Naive B cell (primary cell): ENCODE measurements around the gene GOLGA6C. TPM values are rescaled to one million over a fixed set of nuclear protein-coding genes. Genes with fewer than 3 reads are reported as not detected.
"Not testable (repeated sequence)": the region's sequence is repeated elsewhere in the genome, so short reads cannot be mapped to it uniquely, and the experiment has no call there.

Source experiments
- ATAC-seq, 2 donors: fragments of 150-1000 bp; cut with Tn5 transposase; 2 replicates each; pipeline ENCODE4 v1.10.0; 2021; ENCODE audit warnings: low read depth in 2 of 2, mild to moderate bottlenecking in 2 of 2, moderate library complexity in 2 of 2
- DNase-seq: peaks from one replicate; pipeline ENCODE4 v3.0.0; 2022
- H3K27ac Mint-ChIP-seq, 6 donors: one replicate each; pipeline ENCODE4 v1.8.0; 2020 to 2022; ENCODE audit warnings: mild to moderate bottlenecking in 6 of 6, mixed read lengths in 6 of 6, moderate library complexity in 5 of 6, inconsistent platforms in 2 of 6
- H3K27me3 Mint-ChIP-seq, 3 donors: one replicate each; pipeline ENCODE4 v1.8.0; 2021 to 2022; ENCODE audit warnings: mixed read lengths in 3 of 3, mild to moderate bottlenecking in 1 of 3
- H3K36me3 Mint-ChIP-seq, 2 donors: one replicate each; pipeline ENCODE4 v1.8.0; 2020 to 2022; ENCODE audit warnings: mixed read lengths in 2 of 2, inconsistent platforms in 1 of 2, mild to moderate bottlenecking in 1 of 2
- H3K4me1 Mint-ChIP-seq, 3 donors: one replicate each; pipeline ENCODE4 v1.8.0; 2020 to 2022; ENCODE audit warnings: mixed read lengths in 3 of 3, inconsistent platforms in 1 of 3, mild to moderate bottlenecking in 1 of 3, moderate library complexity in 1 of 3
- H3K4me3 Mint-ChIP-seq, 8 donors: one replicate each; pipeline ENCODE4 v1.8.0; 2020 to 2022; ENCODE audit warnings: mild to moderate bottlenecking in 8 of 8, mixed read lengths in 8 of 8, moderate library complexity in 8 of 8, inconsistent platforms in 2 of 8
- H3K9me3 Mint-ChIP-seq, 7 donors: one replicate each; pipeline ENCODE4 v1.8.0; 2020 to 2022; ENCODE audit warnings: mixed read lengths in 7 of 7, mild to moderate bottlenecking in 5 of 7, inconsistent platforms in 2 of 7, moderate library complexity in 1 of 7
- polyA plus RNA-seq, 6 donors: library from polyadenylated mRNA; unstranded; fragments of 300-500 nt; fragmentation: Illumina TruSeq; gene quantifications; one replicate each; pipeline ENCODE4 v1.2.3, GENCODE V29; 2021; ENCODE audit warnings: low read depth in 6 of 6

Gene GOLGA6C
- polyA plus RNA-seq, 6 donors from 2014 or later = 0.16 TPM; not detected in 5

DNA sequence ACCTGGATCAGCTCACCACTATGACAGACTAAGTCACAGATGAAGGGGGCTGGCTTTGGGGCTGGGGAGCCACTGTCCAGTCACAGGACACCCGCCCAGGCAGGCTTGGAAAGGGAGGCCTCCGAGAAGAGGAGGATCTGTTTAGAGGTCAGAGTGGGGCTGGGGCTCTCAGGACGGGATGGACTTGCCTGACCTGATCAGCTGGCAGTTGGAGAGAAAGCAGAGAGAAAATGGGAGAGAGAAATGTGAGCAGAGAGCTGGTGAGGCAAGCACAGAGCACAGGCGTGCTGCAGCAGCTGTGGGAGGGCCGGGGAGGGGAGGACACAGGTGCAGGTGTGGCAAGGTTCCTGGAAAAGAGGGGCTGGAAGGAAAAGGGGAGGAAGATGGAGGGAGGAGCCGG lies 41.9 kb downstream of the GOLGA6C start:
- H3K4me1 Mint-ChIP-seq, DNase-seq, H3K4me3 Mint-ChIP-seq, ATAC-seq, H3K9me3 Mint-ChIP-seq, H3K27ac Mint-ChIP-seq, H3K36me3 Mint-ChIP-seq: not testable (repeated sequence)
- peaks cover 7 to 27% (median 26%) of the 10 kb centered on the region in 3 donors for H3K27me3 Mint-ChIP-seq

GRCh38 chr15:75302318-75302717 lies 44.2 kb downstream of the GOLGA6C start:
- H3K36me3 Mint-ChIP-seq = no peaks in the 10 kb centered on the region
- DNase-seq (no peak), ATAC-seq (no peak)
- H3K4me3 Mint-ChIP-seq = no peak overlapping the region
- H3K27me3 Mint-ChIP-seq = peaks cover 7 to 49% (median 41%) of the 10 kb centered on the region in 3 donors
- no peak overlapping the region for H3K27ac Mint-ChIP-seq
- H3K9me3 Mint-ChIP-seq = no peaks in the 10 kb centered on the region
- no peaks in the 10 kb centered on the region for H3K4me1 Mint-ChIP-seq

- peaks cover 7 to 53% (median 45%) of the 10 kb centered on the region in 3 donors for H3K27me3 Mint-ChIP-seq
- H3K4me1 Mint-ChIP-seq, H3K27ac Mint-ChIP-seq, ATAC-seq, H3K9me3 Mint-ChIP-seq, H3K36me3 Mint-ChIP-seq, DNase-seq, H3K4me3 Mint-ChIP-seq: not testable (repeated sequence)
These were observed 44.6 kb downstream of the GOLGA6C start for GRCh38 chr15:75302753-75303152.

GRCh38 chr15:75306188-75306587 lies 48.1 kb downstream of the GOLGA6C start:
- H3K27me3 Mint-ChIP-seq = peaks cover 19 to 65% (median 48%) of the 10 kb centered on the region in 3 donors
- no peak overlapping the region for H3K27ac Mint-ChIP-seq
- peak overlapping the region in 1 of 8 donors; percentile 18 for H3K4me3 Mint-ChIP-seq
- ATAC-seq (no peak), DNase-seq (no peak)
- no peaks in the 10 kb centered on the region for H3K36me3 Mint-ChIP-seq
- no peaks in the 10 kb centered on the region for H3K9me3 Mint-ChIP-seq
- H3K4me1 Mint-ChIP-seq = peaks cover 2 to 5% (median 4%) of the 10 kb centered on the region in 3 donors

- Mint-ChIP-seq H3K4me1 (peaks cover 2 to 5% (median 4%) of the 10 kb centered on the region in 3 donors), H3K27me3 (peaks cover 23 to 73% (median 56%) of the 10 kb centered on the region in 3 donors), H3K36me3 (no peaks in the 10 kb centered on the region), H3K9me3 (no peaks in the 10 kb centered on the region), H3K4me3 (no peak overlapping the region), H3K27ac (no peak overlapping the region)
- DNase-seq = no peak
- peak; percentile 50 to 67 for ATAC-seq
These were observed 49.8 kb downstream of the GOLGA6C start for GRCh38 chr15:75307778-75308390.

DNA sequence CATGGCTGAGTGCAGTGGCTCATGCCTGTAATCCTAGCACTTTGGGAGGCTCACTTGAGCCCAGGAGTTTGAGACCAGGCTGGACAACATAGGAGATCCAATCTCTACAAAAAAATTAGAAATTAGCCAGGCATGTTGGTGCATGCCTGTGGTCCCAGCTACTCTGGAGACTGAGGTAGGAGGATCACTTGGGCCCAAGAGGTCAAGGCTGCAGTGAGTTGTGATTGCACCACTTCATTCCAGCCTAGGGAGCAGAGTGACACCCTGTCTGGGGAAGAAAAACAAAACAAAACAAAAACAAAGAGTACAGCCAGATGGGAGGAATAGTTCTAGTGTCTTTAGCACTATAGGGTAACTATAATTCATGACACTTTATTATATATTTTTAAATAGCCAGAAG lies 51.6 kb downstream of the GOLGA6C start:
- H3K27me3 Mint-ChIP-seq = peaks cover 18 to 60% (median 42%) of the 10 kb centered on the region in 3 donors
- H3K27ac Mint-ChIP-seq = peak overlapping the region in 1 of 6 donors; percentile 63
- DNase-seq (no peak), ATAC-seq (no peak)
- peaks cover 2 to 5% (median 4%) of the 10 kb centered on the region in 3 donors for H3K4me1 Mint-ChIP-seq
- H3K9me3 Mint-ChIP-seq = no peaks in the 10 kb centered on the region
- no peaks in the 10 kb centered on the region for H3K36me3 Mint-ChIP-seq
- no peak overlapping the region for H3K4me3 Mint-ChIP-seq

- H3K4me3 Mint-ChIP-seq, H3K9me3 Mint-ChIP-seq, H3K36me3 Mint-ChIP-seq, H3K27ac Mint-ChIP-seq, DNase-seq, H3K4me1 Mint-ChIP-seq, ATAC-seq: not testable (repeated sequence)
- H3K27me3 Mint-ChIP-seq = peaks cover 15 to 32% (median 23%) of the 10 kb centered on the region in 3 donors
These were observed 54.4 kb downstream of the GOLGA6C start for GRCh38 chr15:75312548-75312947.

- peaks cover 0 to 2% (median 0%) of the 10 kb centered on the region in 3 donors for H3K4me1 Mint-ChIP-seq
- DNase-seq = no peak
- H3K4me3 Mint-ChIP-seq = no peak overlapping the region
- H3K9me3 Mint-ChIP-seq = no peaks in the 10 kb centered on the region
- H3K27me3 Mint-ChIP-seq = peaks cover 13 to 25% (median 16%) of the 10 kb centered on the region in 3 donors
- no peak for ATAC-seq
- H3K36me3 Mint-ChIP-seq = no peaks in the 10 kb centered on the region
- H3K27ac Mint-ChIP-seq = no peak overlapping the region
These were observed 55.1 kb downstream of the GOLGA6C start for GRCh38 chr15:75313116-75313845.

- ATAC-seq = no peak
- Mint-ChIP-seq H3K27ac (no peak overlapping the region), H3K4me1 (no peaks in the 10 kb centered on the region), H3K36me3 (no peaks in the 10 kb centered on the region), H3K9me3 (no peaks in the 10 kb centered on the region), H3K27me3 (peaks cover 10 to 16% (median 11%) of the 10 kb centered on the region in 3 donors), H3K4me3 (peak overlapping the region in 1 of 8 donors; percentile 67)
- DNase-seq = no peak
These were observed 56.6 kb downstream of the GOLGA6C start for GRCh38 chr15:75314552-75315290.

DNA sequence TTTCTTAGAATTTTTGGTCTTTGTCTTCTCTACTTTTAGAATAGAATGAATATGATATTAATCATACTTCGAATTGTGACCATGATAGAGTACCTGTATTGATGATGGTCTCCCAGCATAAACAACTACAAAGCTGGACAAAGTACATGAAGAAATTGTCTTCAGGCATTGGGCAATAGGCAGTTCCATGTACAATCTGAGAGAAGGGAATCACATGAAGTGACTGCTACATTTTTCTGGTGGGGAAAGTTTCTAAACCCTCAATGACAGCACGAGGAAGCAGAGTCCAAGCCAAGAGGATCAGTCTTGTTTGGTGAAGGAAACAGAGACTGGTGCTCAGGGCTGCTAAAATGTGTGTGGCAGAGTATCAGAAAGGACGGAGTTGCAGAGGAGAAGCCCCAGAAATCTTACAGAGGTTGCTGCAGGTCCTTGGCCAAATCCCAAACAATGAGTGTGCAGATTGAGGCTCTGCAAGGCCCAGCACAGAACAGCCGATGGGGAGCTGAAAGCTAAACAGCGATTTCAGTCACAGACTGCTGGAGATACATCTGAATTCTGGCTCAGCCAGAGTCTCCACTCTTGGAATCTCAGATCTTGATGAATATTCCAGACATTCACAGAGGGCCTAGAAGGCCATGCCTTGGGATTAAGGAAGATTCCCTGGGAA lies 61.2 kb downstream of the GOLGA6C start:
- H3K4me1 Mint-ChIP-seq, H3K9me3 Mint-ChIP-seq, H3K4me3 Mint-ChIP-seq, H3K36me3 Mint-ChIP-seq, ATAC-seq, H3K27ac Mint-ChIP-seq, DNase-seq: not testable (repeated sequence)
- H3K27me3 Mint-ChIP-seq = peaks cover 7 to 16% (median 9%) of the 10 kb centered on the region in 3 donors

Other genes with a start within 250 kb of the GOLGA6C start
- 1 to 10 TPM; 4.5 to 8.9 (median 7.1) TPM for gene PPCDC, start 234.7 kb upstream of the GOLGA6C start, polyA plus RNA-seq
- 1 to 10 TPM in 4 of 6 donors, under 1 TPM in 2; 0.40 to 3.6 (median 1.4) TPM for gene C15orf39, start 56.5 kb upstream of the GOLGA6C start, polyA plus RNA-seq
- under 1 TPM in 1 of 6 donors, not detected in 5; 0.10 TPM for gene GOLGA6D, start 24.5 kb downstream of the GOLGA6C start, polyA plus RNA-seq
- gene COMMD4, start 77.7 kb downstream of the GOLGA6C start, polyA plus RNA-seq = 10 to 100 TPM; 27.1 to 47.4 (median 37.9) TPM
- gene NEIL1, start 88.7 kb downstream of the GOLGA6C start, polyA plus RNA-seq = 10 to 100 TPM; 16.7 to 59.2 (median 31.7) TPM
- gene MAN2C1, start 110.3 kb downstream of the GOLGA6C start, polyA plus RNA-seq = 10 to 100 TPM in 4 of 6 donors, 1 to 10 TPM in 2; 8.9 to 19.4 (median 14.1) TPM
- 10 to 100 TPM; 14.2 to 21.4 (median 15.5) TPM for gene SIN3A, start 193.4 kb downstream of the GOLGA6C start, polyA plus RNA-seq